Hepatocyte (in vitro differentiated cells): ENCODE results near the gene YBEY.

Source experiments
- EZH2 ChIP-seq: fragments of 200-600 bp; sonication (generic); IDR thresholded peaks from 2 replicates; pipeline ENCODE4 v1.6.1; 2016; ENCODE audit warnings: antibody characterized with exemption, mild to moderate bottlenecking, borderline replicate concordance
- TF ChIP-seq, protein P1 (sequence below): fragments of 200-600 bp; sonication (generic); IDR thresholded peaks from 2 replicates; pipeline ENCODE4 v1.5.1; 2016; ENCODE audit warnings: antibody characterized with exemption, mild to moderate bottlenecking; ENCODE audit not compliant: poor library complexity

GRCh38 chr21:46245213-46245915 is 40.8 kb upstream of the YBEY start:
- TF ChIP-seq, protein P1, sequence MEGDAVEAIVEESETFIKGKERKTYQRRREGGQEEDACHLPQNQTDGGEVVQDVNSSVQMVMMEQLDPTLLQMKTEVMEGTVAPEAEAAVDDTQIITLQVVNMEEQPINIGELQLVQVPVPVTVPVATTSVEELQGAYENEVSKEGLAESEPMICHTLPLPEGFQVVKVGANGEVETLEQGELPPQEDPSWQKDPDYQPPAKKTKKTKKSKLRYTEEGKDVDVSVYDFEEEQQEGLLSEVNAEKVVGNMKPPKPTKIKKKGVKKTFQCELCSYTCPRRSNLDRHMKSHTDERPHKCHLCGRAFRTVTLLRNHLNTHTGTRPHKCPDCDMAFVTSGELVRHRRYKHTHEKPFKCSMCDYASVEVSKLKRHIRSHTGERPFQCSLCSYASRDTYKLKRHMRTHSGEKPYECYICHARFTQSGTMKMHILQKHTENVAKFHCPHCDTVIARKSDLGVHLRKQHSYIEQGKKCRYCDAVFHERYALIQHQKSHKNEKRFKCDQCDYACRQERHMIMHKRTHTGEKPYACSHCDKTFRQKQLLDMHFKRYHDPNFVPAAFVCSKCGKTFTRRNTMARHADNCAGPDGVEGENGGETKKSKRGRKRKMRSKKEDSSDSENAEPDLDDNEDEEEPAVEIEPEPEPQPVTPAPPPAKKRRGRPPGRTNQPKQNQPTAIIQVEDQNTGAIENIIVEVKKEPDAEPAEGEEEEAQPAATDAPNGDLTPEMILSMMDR: no peak
- TF ChIP-seq EZH2: no peak
